ENCODE results near the gene HSPBP1. TPM values are rescaled to one million over a fixed set of nuclear protein-coding genes. Genes with fewer than 3 reads are reported as not detected.

The HSPBP1 gene
- total RNA-seq, 2 donors from 2014 or later: 26.8 to 26.9 TPM

- Histone ChIP-seq H3K36me3 (peaks cover 33% of the 10 kb centered on the region), H3K4me3 (no peak within 1 kb of the TSS), H3K27ac (no peak within 1 kb of the TSS), H3K27me3 (replicated peaks; ENCODE audit: insufficient read depth) (no peaks in the 10 kb centered on the region), H3K4me1 (ENCODE audit: control insufficient read depth in 1 of 2, low read depth in 2 of 2) (no peaks in the 10 kb centered on the region), H3K9me3 (no peaks in the 10 kb centered on the region)
- no peak for DNase-seq (ENCODE audit: low spot score)
- TF ChIP-seq, protein P1, sequence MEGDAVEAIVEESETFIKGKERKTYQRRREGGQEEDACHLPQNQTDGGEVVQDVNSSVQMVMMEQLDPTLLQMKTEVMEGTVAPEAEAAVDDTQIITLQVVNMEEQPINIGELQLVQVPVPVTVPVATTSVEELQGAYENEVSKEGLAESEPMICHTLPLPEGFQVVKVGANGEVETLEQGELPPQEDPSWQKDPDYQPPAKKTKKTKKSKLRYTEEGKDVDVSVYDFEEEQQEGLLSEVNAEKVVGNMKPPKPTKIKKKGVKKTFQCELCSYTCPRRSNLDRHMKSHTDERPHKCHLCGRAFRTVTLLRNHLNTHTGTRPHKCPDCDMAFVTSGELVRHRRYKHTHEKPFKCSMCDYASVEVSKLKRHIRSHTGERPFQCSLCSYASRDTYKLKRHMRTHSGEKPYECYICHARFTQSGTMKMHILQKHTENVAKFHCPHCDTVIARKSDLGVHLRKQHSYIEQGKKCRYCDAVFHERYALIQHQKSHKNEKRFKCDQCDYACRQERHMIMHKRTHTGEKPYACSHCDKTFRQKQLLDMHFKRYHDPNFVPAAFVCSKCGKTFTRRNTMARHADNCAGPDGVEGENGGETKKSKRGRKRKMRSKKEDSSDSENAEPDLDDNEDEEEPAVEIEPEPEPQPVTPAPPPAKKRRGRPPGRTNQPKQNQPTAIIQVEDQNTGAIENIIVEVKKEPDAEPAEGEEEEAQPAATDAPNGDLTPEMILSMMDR (IDR thresholded peaks at IDR 0.05): no peak
- no peak for ATAC-seq (ENCODE audit: insufficient number of reproducible peaks, low FRiP score, low read depth)
Observed at GRCh38 chr19:55228403-55229031, 51.4 kb downstream of the HSPBP1 start, which contains the start of gene TMEM86B. TMEM86B (minus strand) TSS chr19:55228763; CDS start chr19:55228741, 22 bp downstream.

- DNase-seq (ENCODE audit: low spot score) (no peak), ATAC-seq (ENCODE audit: insufficient number of reproducible peaks, low FRiP score, low read depth) (no peak)
- no peaks in the 10 kb centered on the region for H3K9me3 ChIP-seq
- TF ChIP-seq, protein P1 (IDR thresholded peaks at IDR 0.05): no peak
- H3K36me3 ChIP-seq: peaks cover 33% of the 10 kb centered on the region
- no peak overlapping the region for H3K27ac ChIP-seq
- H3K4me1 ChIP-seq (ENCODE audit: control insufficient read depth in 1 of 2, low read depth in 2 of 2): no peaks in the 10 kb centered on the region
- H3K27me3 ChIP-seq (replicated peaks; ENCODE audit: insufficient read depth): no peaks in the 10 kb centered on the region
- no peak overlapping the region for H3K4me3 ChIP-seq
Observed at GRCh38 chr19:55228015-55228391, 51.9 kb downstream of the HSPBP1 start.

- H3K4me3 ChIP-seq: no peak overlapping the region
- no peaks in the 10 kb centered on the region for H3K9me3 ChIP-seq
- DNase-seq (ENCODE audit: low spot score) (no peak), ATAC-seq (ENCODE audit: insufficient number of reproducible peaks, low FRiP score, low read depth) (no peak)
- H3K27ac ChIP-seq: no peak overlapping the region
- no peaks in the 10 kb centered on the region for H3K4me1 ChIP-seq (ENCODE audit: control insufficient read depth in 1 of 2, low read depth in 2 of 2)
- no peaks in the 10 kb centered on the region for H3K27me3 ChIP-seq (replicated peaks; ENCODE audit: insufficient read depth)
- peaks cover 29% of the 10 kb centered on the region for H3K36me3 ChIP-seq
- TF ChIP-seq, protein P1 (IDR thresholded peaks at IDR 0.05): no peak
Observed at GRCh38 chr19:55227241-55228014, 52.5 kb downstream of the HSPBP1 start.

DNA sequence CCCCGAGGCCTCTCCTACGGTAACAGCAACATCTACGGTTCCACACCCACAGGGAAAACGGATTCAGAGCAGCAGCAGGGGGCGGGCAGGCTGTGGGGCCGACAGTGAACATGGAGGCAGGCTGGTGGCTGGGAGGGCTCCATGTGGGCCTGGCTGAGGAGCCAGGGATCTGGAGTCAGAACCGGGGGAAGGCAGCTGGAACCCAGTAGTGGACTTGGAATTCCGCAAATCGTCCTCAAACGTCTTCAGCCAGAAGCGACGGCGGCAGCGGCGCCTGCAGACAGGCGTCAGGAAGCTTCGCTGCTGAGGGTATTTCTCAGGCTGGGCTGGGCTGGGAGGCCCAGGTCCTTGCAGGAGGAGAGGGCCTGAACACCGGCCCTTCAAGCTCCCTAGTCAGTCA, 53.1 kb downstream of the HSPBP1 start:
- Histone ChIP-seq H3K36me3 (peaks cover 23% of the 10 kb centered on the region), H3K4me1 (ENCODE audit: control insufficient read depth in 1 of 2, low read depth in 2 of 2) (no peaks in the 10 kb centered on the region), H3K4me3 (no peak overlapping the region), H3K9me3 (no peaks in the 10 kb centered on the region), H3K27ac (no peak overlapping the region), H3K27me3 (replicated peaks; ENCODE audit: insufficient read depth) (no peaks in the 10 kb centered on the region)
- TF ChIP-seq, protein P1 (IDR thresholded peaks at IDR 0.05): no peak
- no peak for DNase-seq (ENCODE audit: low spot score)
- no peak for ATAC-seq (ENCODE audit: insufficient number of reproducible peaks, low FRiP score, low read depth)

DNA sequence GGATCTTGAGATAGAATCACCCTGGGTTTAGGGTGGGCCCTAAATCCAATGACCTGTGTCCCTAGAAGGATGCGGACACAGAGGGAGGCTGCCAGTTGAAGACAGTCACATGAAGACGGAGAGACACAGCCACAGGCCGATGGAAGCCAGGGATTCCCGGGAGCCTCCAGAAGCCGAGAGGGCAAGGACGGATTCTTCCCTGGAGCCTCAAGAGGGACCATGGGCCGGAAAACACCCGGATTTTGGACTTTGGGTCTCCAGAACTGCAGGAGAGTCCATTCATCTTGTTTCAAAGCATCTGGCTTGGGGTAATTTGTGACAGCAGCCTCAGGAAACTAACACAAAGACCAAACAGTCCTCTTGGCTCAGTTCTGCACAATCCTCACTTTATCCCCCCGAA, 53.6 kb downstream of the HSPBP1 start:
- no peak for DNase-seq (ENCODE audit: low spot score)
- Histone ChIP-seq H3K36me3 (peaks cover 18% of the 10 kb centered on the region), H3K4me3 (no peak overlapping the region)

More for the DNA sequence above, 53.6 kb downstream of the HSPBP1 start:
- H3K27me3 ChIP-seq (replicated peaks; ENCODE audit: insufficient read depth): no peaks in the 10 kb centered on the region
- no peaks in the 10 kb centered on the region for H3K4me1 ChIP-seq (ENCODE audit: control insufficient read depth in 1 of 2, low read depth in 2 of 2)
- ATAC-seq (ENCODE audit: insufficient number of reproducible peaks, low FRiP score, low read depth): no peak
- TF ChIP-seq, protein P1 (IDR thresholded peaks at IDR 0.05): no peak
- H3K27ac ChIP-seq: no peak overlapping the region
- no peaks in the 10 kb centered on the region for H3K9me3 ChIP-seq
